T follicular helper cell (primary cell): ENCODE results near the gene KIAA0753.
"Not testable (repeated sequence)": the region's sequence is repeated elsewhere in the genome, so short reads cannot be mapped to it uniquely, and the experiment has no call there.

Experiments used
- DNase-seq: peaks from one replicate; pipeline ENCODE4 v3.0.0-alpha.2; 2020; ENCODE audit warnings: low read depth

KIAA0753 gene

GRCh38 chr17:6596941-6597340, 43.6 kb downstream of the KIAA0753 start:
- DNase-seq = no peak

- no peak for DNase-seq
These were observed 44.0 kb downstream of the KIAA0753 start for GRCh38 chr17:6596511-6596910.

GRCh38 chr17:6596081-6596480, 44.4 kb downstream of the KIAA0753 start:
- DNase-seq = no peak

- not testable (repeated sequence) for DNase-seq
These were observed 47.1 kb downstream of the KIAA0753 start for GRCh38 chr17:6593371-6593770.

GRCh38 chr17:6592173-6592572, 48.3 kb downstream of the KIAA0753 start:
- no peak for DNase-seq

- DNase-seq = no peak
These were observed 48.8 kb downstream of the KIAA0753 start for GRCh38 chr17:6591599-6592158.

- no peak for DNase-seq
These were observed 51.1 kb downstream of the KIAA0753 start for GRCh38 chr17:6589266-6589946.

- no peak for DNase-seq
These were observed 52.3 kb downstream of the KIAA0753 start for GRCh38 chr17:6588165-6588564.

- DNase-seq = no peak
These were observed 53.2 kb downstream of the KIAA0753 start for GRCh38 chr17:6587310-6587709.

- no peak for DNase-seq
These were observed 57.1 kb downstream of the KIAA0753 start for GRCh38 chr17:6583411-6583810.

GRCh38 chr17:6580625-6581024, 59.9 kb downstream of the KIAA0753 start:
- no peak for DNase-seq

GRCh38 chr17:6578491-6578890, 62.0 kb downstream of the KIAA0753 start:
- DNase-seq = no peak

- DNase-seq = no peak
These were observed 62.7 kb downstream of the KIAA0753 start for GRCh38 chr17:6577686-6578263.

- no peak for DNase-seq
These were observed 64.3 kb downstream of the KIAA0753 start for GRCh38 chr17:6576038-6576785.

- no peak for DNase-seq
These were observed 64.9 kb downstream of the KIAA0753 start for GRCh38 chr17:6575596-6575988.

GRCh38 chr17:6574687-6575595, 65.6 kb downstream of the KIAA0753 start:
- no peak for DNase-seq

- no peak for DNase-seq
These were observed 66.4 kb downstream of the KIAA0753 start for GRCh38 chr17:6573982-6574686.

GRCh38 chr17:6573495-6573894, 67.0 kb downstream of the KIAA0753 start:
- DNase-seq = not testable (repeated sequence)

GRCh38 chr17:6572972-6573370, 67.5 kb downstream of the KIAA0753 start:
- DNase-seq = no peak

- no peak for DNase-seq
These were observed 69.1 kb downstream of the KIAA0753 start for GRCh38 chr17:6571452-6571781.

- DNase-seq = no peak
These were observed 69.6 kb downstream of the KIAA0753 start for GRCh38 chr17:6570731-6571451.
